ENCODE results near the gene RGMA.

- TF ChIP-seq RAD21 (IDR thresholded peaks at IDR 0.05; ENCODE audit: insufficient read depth, low read depth, low read length) (no peak), EZH2 (IDR thresholded peaks at IDR 0.05; ENCODE audit: borderline replicate concordance, control insufficient read depth, low read depth, low read length) (no peak), RELA (IDR thresholded peaks at IDR 0.05; ENCODE audit: borderline replicate concordance, partially characterized antibody) (no peak), CTCF (IDR thresholded peaks at IDR 0.05 in 2 of 3, conservative IDR thresholded peaks at IDR 0.05 in 1 of 3; ENCODE audit: control insufficient read depth in 2 of 3, extremely low read depth in 1 of 3, insufficient read depth in 1 of 3, low read depth in 3 of 3, low read length in 3 of 3) (no peak), RB1 (IDR thresholded peaks at IDR 0.05; ENCODE audit: borderline replicate concordance) (no peak), IRF3 (IDR thresholded peaks at IDR 0.05) (no peak), EP300 (IDR thresholded peaks at IDR 0.05; ENCODE audit: borderline replicate concordance in 1 of 2, control insufficient read depth in 1 of 2, low read depth in 2 of 2, low read length in 2 of 2) (no peak), POLR2A (IDR thresholded peaks at IDR 0.05; ENCODE audit: low read depth, low read length) (no peak), GABPA (IDR thresholded peaks at IDR 0.05; ENCODE audit: low read depth) (no peak), USF2 (IDR thresholded peaks at IDR 0.05; ENCODE audit: borderline replicate concordance, low read depth, low read length) (no peak), ZNF622 (IDR thresholded peaks at IDR 0.05) (no peak), SREBF2 (IDR thresholded peaks at IDR 0.05; ENCODE audit: low read length) (no peak), CHD1 (IDR thresholded peaks at IDR 0.05; ENCODE audit: low read depth, low read length) (no peak), BRCA1 (IDR thresholded peaks at IDR 0.05; ENCODE audit: low read depth, low read length) (no peak)
These were observed 37.1 kb upstream of the RGMA start for GRCh38 chr15:93126148-93126547.

Data from GM12878 (cell line).